VCaP (cell line): Measurements from ENCODE around the gene BCL2L1.

Experiments used
- H3K27ac ChIP-seq: fragments of 450-650 bp; 2 replicates; pipeline ENCODE4 v1.5.1; 2017
- CTCF ChIP-seq: fragments of 450-650 bp; conservative IDR thresholded peaks from 2 replicates; pipeline ENCODE4 v1.5.1; 2017; ENCODE audit warnings: mild to moderate bottlenecking, moderate library complexity

Gene BCL2L1

GRCh38 chr20:31717478-31718201 is 5.0 kb downstream of the BCL2L1 start:
- peak overlapping the region; percentile 100 for H3K27ac ChIP-seq
- TF ChIP-seq CTCF = no peak

GRCh38 chr20:31716818-31717477 is 5.7 kb downstream of the BCL2L1 start:
- TF ChIP-seq CTCF = no peak
- peak overlapping the region; percentile 100 for H3K27ac ChIP-seq

GRCh38 chr20:31716351-31716750 is 6.3 kb downstream of the BCL2L1 start:
- peak overlapping the region; percentile 100 for H3K27ac ChIP-seq
- TF ChIP-seq CTCF = no peak

- no peak overlapping the region for H3K27ac ChIP-seq
- no peak for TF ChIP-seq CTCF
These were observed 6.9 kb downstream of the BCL2L1 start for GRCh38 chr20:31715766-31716165.

GRCh38 chr20:31713312-31714273 is 9.1 kb downstream of the BCL2L1 start:
- TF ChIP-seq CTCF = no peak
- peak overlapping the region; percentile 83 for H3K27ac ChIP-seq

GRCh38 chr20:31712564-31713311 is 9.9 kb downstream of the BCL2L1 start:
- TF ChIP-seq CTCF = no peak

More at GRCh38 chr20:31712564-31713311, 9.9 kb downstream of the BCL2L1 start:
- H3K27ac ChIP-seq = peak overlapping the region; percentile 83
